NCI-H510A treated with DMSO at 0.1 percent for 48 hours (cell line): Measurements from ENCODE around the gene MAPRE3.

Experiments
- DNase-seq: peaks from one replicate; lab custom pipeline; 2025; lab: John Stamatoyannopoulos, UW

The MAPRE3 gene

DNA sequence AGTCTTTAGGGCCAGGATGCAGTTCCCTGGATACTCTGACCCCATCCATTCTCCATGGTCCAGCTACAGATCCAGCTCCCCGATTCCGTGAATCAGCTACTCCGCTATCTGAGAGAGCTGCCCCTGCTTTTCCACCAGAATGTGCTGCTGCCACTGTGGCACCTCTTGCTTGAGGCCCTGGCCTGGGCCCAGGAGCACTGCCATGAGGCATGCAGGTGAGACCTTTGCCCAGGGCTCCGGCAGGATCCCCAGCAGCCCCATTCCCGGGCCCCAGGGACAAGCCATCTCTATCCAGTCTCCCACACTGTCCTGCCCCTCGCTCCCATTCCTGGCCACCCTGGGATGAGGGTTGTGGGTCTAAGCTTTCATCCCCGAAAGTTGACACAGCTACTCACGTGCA lies 69.8 kb downstream of the MAPRE3 start:
- DNase-seq = no peak

GRCh38 chr2:27041752-27042151 lies 71.3 kb downstream of the MAPRE3 start:
- DNase-seq = no peak

DNA sequence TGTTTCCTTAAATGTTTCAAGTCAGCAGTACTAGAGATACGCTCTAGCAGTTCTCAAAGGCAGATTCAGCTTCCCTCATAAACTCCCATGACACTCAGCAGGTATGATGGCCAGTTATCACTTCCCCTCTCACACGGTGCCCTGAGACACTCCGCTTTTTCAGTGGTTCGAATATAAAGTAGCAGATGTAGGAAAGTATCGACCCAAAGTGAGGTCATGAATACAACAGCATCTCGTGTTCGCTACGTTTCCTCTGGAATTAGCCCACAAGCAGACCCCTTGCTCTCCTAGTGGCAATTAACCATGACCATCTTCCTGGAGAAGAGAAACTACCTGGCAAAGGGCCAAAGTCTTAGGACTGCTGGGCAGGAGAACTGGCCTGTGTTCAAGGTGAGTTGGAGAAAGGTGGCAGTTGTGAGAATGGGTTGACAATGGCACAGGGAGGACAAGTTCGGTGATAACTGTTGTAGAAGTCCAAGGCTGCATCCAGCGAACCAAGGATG lies 71.8 kb downstream of the MAPRE3 start:
- DNase-seq = peak; percentile 46

GRCh38 chr2:27042985-27043634 lies 72.7 kb downstream of the MAPRE3 start:
- DNase-seq = no peak

DNA sequence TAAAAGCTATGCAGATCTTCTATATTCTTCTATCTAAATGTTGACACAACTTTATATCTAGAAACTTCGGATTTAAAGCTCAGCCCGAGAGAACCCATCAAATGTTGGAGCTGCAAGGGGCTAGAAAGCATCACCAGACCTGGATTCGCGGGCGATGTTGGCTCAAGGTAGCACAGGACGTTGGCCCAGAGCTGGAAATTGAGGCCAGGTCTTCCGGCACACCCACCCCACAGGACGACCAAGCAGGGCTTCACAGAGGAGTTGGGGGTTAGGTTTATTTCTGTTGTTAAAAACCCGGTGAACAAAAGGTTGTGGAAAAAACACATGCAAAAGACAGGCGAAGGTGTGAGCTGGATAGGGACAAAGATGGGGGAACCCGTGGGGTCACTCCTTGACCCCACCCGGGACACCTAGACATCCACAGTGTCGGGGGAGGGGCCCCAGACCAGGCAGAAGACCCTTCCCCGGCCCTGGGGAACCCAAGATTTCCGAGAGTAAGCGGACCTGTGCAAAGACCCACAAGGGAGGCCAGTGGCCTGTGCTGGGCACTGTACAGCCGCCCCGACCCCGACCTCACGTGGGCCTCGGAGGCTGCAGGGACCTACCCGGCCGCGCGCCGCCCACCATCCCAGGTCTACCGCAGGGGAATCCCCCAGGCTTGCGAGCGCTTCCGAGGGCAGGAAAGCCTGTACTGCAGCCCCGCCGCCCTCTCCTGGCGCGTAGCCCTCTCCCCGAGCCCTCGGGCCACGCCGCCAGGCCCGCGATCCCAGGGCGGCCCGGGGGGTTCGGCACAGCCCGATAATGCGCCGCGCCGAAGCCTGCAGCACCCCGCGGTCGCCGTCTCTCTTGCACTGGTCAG lies 79.2 kb downstream of the MAPRE3 start:
- no peak for DNase-seq

DNA sequence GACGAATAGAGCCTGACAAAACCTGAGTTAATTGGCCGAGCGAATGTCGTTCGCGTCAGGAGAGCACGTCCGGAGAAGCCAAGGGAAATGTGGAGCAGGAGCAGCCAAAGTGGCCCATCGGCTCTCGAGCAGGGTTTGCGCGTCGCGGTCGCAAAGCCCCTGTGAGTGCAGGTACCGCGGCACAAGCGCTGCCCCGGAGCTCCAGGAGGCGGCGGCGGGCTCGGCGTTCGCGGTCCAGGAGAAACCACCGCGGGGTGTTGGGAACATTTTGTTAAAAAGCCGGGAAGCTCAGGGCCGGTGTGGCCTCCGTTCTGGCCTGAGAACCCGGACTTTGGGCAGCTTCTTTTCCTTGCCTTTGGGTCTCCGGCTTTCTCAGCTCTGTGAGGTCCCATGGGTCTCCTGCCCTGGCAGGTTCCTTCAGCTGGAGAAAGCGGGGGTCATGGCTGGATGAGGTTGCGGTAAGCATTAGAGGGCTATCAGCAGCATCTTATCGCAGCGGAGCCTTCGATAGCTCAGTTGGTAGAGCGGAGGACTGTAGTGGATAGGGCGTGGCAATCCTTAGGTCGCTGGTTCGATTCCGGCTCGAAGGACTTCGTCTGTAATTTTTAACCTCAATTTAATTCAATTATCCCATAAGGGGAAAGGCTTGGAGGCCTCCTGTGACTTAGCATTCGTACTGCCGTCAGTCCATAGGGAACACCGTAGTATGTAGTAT lies 80.0 kb downstream of the MAPRE3 start:
- peak; percentile 93 for DNase-seq

DNA sequence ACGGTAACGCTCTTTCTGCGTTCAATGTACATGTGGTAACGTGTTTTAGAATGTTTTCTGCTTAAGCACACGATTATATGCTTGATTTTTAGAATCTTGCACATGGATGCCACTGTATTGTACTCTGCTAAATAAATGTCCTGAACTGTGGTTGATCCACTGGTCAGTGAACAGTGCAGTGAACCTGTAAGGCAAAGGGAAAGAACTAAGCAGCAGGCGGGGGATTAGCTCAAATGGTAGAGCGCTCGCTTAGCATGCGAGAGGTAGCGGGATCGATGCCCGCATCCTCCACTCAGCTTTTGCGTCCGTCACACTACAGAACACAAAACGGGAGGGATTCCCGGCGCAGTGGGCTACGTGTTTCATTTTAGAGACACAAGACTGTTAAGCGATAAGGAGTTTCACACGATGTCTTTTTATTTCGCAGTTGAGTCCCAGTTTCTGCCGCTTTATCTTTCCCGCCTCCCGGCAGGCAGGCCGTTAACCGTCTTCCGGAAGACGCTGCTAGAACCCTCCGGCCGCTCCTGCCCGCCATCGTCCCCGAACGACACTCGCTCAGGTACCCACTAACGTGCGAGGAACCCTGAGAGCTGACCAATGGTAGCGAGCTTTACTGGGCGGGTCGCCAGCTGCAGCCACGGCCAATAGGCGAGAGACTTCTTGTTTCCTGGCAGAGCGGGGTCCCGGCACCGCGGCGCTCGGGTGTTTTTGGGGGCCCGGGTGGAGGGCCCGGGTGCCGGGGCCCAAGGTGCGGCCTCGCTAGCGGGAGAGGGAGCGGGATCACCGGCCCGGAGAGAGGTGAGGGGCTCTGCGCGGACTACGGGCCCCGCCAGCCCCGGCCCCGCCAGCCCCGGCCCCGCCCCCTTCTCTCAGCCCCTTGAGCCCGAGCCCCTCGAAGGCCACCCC lies 80.8 kb downstream of the MAPRE3 start, which contains the start of gene AGBL5:
TSS of gene AGBL5 (plus strand) at position 673 of the 906 bp plus-strand sequence. CDS start 1,291 bp downstream, outside the sequence.
- peak; percentile 91 for DNase-seq

GRCh38 chr2:27051902-27052645 lies 81.6 kb downstream of the MAPRE3 start:
- DNase-seq = no peak

DNA sequence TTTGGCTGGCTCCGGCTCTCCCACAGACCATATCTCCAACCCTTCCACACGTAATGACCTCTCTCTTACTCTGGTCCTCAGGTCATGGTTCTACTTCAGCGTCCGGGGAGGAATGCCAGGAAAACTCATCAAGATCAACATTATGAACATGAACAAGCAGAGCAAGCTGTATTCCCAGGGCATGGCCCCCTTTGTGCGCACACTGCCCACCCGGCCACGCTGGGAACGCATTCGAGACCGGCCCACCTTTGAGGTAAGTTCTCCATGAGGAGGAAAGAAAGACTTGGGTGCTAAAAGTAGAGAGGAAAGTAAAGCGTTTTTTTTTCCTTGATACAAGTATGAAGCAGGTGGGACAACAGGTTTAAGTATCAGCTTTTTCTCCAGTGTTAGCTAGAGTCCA lies 82.9 kb downstream of the MAPRE3 start:
- DNase-seq = no peak

DNA sequence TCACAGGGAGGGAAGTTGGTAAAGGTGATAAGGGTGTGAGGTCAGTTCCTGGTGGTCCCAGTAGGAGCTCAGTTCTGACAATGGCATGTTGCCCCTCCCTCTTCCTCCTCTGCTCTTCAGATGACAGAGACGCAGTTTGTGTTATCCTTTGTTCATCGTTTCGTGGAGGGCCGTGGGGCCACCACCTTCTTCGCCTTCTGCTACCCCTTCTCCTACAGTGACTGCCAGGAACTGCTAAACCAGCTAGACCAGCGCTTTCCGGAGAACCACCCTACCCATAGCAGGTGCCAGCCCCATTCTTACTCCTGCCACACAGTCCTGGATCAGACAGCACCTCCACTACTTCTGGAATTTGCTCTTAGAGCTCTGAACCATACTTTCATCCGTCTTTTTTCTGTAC lies 83.3 kb downstream of the MAPRE3 start:
- no peak for DNase-seq

DNA sequence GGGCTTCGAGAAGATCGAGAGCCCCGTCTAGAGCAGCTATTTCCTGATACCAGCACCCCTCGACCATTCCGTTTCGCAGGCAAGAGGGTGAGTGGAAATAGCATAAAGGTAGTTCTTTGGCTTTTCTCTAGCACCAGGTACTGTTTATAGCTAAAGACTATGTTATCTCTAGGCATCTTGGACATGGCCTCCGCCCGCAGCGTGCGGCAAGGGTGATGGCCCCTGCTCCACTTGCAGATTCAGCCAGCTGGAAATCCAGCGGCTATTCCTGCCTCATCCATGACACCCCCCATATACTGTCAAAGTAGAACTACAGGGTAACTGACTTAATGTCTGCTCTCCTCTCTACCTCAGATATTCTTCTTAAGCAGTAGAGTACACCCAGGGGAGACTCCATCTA lies 84.3 kb downstream of the MAPRE3 start:
- no peak for DNase-seq

DNA sequence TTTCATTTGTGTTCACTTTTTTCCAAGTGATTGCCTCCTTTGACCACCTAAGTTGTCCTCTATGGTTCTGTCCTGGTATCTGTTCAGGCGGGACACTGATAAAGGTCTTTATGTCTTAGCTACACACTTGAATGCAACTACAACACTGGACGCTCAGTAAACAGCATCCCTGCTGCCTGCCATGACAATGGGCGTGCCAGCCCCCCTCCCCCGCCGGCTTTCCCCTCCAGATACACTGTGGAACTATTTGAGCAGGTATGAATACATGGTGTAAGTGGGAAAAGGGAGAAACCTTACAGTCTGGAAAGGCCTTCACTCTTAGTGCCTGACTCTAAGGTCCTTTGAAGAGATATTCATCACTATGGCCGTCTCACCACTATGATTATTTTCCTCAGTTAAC lies 86.7 kb downstream of the MAPRE3 start:
- no peak for DNase-seq

- DNase-seq = no peak
Measured at GRCh38 chr2:27058210-27058609, 87.8 kb downstream of the MAPRE3 start.

GRCh38 chr2:27059141-27059820 lies 88.8 kb downstream of the MAPRE3 start:
- no peak for DNase-seq

- DNase-seq = no peak
Measured at GRCh38 chr2:27060323-27060722, 89.9 kb downstream of the MAPRE3 start.

GRCh38 chr2:27065128-27065527 lies 94.7 kb downstream of the MAPRE3 start:
- no peak for DNase-seq

DNA sequence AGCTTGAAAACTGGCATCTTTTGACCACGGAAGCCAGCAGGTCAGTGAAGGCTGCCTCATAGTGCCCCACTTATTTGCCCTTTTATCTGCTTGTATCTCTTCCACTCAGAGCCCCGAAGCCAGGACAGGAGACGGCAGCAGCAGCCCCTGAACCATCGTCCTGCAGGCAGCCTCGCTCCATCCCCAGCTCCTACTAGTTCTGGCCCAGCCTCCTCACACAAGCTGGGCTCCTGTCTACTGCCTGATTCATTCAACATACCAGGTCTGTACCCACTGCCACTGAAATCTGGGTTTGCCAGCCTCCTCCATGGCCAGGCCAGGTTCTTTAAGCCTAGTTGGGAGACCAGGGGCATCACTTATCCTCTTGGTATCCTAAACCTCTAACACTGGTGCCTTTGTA lies 96.9 kb downstream of the MAPRE3 start:
- DNase-seq = no peak

GRCh38 chr2:27069436-27069835 lies 99.0 kb downstream of the MAPRE3 start:
- no peak for DNase-seq

- no peak for DNase-seq
Measured at GRCh38 chr2:27069961-27070618, 99.7 kb downstream of the MAPRE3 start.
